Measurements from ENCODE around the gene CXADR.

The CXADR gene

DNA sequence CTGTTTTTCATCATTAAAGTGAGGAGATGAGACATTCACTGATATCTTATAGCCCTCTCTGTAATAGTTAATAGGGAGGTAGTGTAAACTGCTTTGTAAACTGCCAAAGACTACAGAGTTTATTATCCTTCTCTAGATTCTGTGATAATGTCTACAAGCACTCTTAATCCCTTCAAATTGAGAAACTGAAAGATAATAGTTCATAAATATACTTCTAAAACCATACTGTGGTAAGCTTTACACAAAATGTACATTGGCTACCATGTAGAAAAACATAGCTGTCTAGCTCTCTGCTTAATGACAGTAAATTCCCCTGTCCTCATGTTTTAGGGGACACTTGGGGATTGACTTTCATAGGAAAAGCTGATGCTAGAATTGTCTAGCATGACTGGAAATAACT is 39.6 kb downstream of the CXADR start:
- no peak overlapping the region for H3K4me3 ChIP-seq (ENCODE audit: control insufficient read depth, low read depth, low read length)
- no peak for DNase-seq (ENCODE audit: low read depth)
- TF ChIP-seq, protein P1, sequence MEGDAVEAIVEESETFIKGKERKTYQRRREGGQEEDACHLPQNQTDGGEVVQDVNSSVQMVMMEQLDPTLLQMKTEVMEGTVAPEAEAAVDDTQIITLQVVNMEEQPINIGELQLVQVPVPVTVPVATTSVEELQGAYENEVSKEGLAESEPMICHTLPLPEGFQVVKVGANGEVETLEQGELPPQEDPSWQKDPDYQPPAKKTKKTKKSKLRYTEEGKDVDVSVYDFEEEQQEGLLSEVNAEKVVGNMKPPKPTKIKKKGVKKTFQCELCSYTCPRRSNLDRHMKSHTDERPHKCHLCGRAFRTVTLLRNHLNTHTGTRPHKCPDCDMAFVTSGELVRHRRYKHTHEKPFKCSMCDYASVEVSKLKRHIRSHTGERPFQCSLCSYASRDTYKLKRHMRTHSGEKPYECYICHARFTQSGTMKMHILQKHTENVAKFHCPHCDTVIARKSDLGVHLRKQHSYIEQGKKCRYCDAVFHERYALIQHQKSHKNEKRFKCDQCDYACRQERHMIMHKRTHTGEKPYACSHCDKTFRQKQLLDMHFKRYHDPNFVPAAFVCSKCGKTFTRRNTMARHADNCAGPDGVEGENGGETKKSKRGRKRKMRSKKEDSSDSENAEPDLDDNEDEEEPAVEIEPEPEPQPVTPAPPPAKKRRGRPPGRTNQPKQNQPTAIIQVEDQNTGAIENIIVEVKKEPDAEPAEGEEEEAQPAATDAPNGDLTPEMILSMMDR (conservative IDR thresholded peaks at IDR 0.05; ENCODE audit: control insufficient read depth, insufficient read depth, low read depth, low read length): no peak

DNA sequence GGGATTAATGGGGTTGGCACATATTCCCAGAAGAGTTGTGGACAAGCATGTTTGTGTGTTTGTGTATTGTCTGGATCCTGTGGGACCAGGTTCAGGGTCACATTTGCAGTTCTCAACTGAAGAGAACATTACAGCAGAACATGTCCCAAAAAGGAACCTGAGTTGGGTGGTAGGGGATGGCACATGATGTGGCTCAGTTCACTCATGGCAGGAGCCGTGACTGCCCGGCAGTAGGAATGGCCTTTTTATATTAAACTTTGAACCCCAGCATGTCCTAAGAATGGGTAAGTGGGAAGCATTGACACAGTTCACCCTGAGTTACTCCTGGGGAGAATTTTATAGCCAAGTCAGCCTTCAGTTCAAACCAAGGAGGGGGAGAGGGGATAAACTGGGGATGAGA is 41.3 kb downstream of the CXADR start:
- H3K4me3 ChIP-seq (ENCODE audit: control insufficient read depth, low read depth, low read length): no peak overlapping the region
- DNase-seq (ENCODE audit: low read depth): no peak
- TF ChIP-seq, protein P1 (conservative IDR thresholded peaks at IDR 0.05; ENCODE audit: control insufficient read depth, insufficient read depth, low read depth, low read length): no peak

DNA sequence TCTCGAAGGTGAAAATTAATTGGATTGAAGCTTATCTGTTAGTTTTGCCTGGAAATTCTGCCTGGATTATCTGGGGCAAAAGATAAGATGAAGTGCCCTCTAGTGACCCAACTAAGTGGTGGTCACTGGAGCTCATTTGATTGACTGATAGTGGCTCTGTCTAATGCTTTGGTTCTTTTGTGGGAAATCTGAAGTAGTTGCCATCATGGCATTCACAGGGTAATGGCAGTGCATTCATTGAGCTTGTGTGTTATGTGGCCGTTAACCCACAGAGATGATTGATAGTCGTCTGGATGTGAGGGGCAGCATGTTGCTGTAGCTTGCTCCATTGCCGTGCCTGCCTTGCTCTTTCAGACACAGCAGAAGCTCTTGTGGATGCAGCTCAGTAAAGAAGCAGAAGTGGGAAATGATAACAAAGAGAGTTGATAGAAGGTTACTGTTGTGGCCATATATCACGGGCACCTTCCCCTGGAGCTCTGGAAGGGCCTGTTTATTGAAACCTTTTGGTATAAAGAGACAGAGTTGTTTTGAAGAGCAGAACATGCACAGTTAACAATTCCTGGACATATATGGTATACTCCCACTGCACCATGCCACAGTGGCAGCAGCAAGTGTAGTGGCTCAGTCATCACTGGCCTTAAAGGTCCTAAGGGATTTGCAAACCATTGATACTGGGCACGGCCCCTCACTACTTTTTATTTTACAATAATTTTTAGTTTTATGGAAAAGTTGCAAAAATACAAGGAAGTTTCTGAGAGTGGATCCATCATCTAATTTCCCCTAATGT is 42.0 kb downstream of the CXADR start:
- H3K4me3 ChIP-seq (ENCODE audit: control insufficient read depth, low read depth, low read length): no peak overlapping the region
- DNase-seq (ENCODE audit: low read depth): peak; percentile 35
- TF ChIP-seq, protein P1 (conservative IDR thresholded peaks at IDR 0.05; ENCODE audit: control insufficient read depth, insufficient read depth, low read depth, low read length): peak; percentile 42

DNA sequence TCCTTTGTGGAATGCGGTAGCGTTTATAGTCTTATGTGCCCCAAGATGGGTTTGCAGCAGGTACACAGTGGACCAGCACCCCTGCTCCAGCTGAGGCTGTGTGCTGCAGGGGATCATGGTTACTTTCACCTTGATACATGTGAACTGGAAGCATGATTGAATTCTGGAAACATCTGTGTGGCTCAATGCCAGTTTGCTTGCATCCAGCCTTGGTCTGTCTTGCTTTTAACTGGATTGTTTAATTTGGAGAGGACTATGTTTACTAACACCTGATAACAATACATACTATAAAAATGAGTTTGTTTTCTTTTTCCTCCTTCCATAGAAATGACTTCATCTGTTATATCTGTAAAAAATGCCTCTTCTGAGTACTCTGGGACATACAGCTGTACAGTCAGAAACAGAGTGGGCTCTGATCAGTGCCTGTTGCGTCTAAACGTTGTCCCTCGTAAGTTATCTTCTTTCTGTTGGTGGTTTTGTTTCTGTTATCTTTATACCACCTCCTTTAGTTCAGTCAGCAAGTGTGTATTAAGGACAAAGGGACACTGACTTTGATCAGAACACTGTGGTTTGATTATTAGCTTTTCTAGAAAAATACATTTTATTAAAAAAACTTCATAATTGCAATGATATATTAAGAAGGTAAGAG is 47.7 kb downstream of the CXADR start:
- H3K4me3 ChIP-seq (ENCODE audit: control insufficient read depth, low read depth, low read length): no peak overlapping the region
- DNase-seq (ENCODE audit: low read depth): no peak
- TF ChIP-seq, protein P1 (conservative IDR thresholded peaks at IDR 0.05; ENCODE audit: control insufficient read depth, insufficient read depth, low read depth, low read length): no peak

DNA sequence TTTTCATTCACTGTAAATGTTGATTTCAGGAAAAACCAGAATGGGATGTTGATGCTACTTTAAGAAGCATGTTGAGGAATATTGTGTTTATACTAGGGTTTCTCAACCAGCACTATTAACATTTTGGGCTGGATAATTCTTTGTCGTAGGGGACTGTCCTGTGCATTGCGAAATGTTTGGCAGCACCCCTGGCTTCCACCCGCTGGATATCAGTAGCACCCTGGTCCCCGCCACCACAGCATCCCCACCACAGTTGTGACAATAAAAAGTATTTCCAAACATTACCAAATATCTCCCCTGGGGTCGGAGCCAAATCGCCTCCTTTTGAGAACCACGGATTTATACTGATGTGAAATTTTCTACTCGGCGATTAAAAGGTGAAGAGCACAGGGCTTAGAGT is 57.9 kb downstream of the CXADR start:
- TF ChIP-seq, protein P1 (conservative IDR thresholded peaks at IDR 0.05; ENCODE audit: control insufficient read depth, insufficient read depth, low read depth, low read length): no peak
- no peak overlapping the region for H3K4me3 ChIP-seq (ENCODE audit: control insufficient read depth, low read depth, low read length)
- no peak for DNase-seq (ENCODE audit: low read depth)

DNA sequence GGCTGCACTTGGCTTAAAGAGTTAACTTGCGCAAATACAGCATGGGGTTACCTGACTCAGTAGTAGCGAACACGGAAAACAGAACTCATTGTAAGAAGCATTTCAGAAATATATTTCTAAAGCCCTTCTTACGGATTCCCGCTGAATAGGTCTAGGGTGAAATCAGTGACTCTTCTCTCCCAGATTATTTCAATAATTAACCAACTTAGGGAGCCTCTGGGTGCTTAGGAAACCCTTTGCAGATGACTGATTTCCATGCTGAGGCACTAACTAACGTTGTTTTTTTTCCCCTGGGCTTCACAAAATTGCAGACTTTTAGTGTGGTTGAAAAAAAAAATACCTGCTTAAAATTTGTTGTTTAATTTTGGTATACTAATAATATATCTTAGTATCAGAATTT is 59.6 kb downstream of the CXADR start:
- TF ChIP-seq, protein P1 (conservative IDR thresholded peaks at IDR 0.05; ENCODE audit: control insufficient read depth, insufficient read depth, low read depth, low read length): no peak
- no peak for DNase-seq (ENCODE audit: low read depth)
- H3K4me3 ChIP-seq (ENCODE audit: control insufficient read depth, low read depth, low read length): no peak overlapping the region

Measured in fibroblast of mammary gland (primary cell).